HEK293 (cell line): ENCODE data around the gene ANXA7.
A peak's percentile ranks its signal among the peaks of the same experiment; 100 is the strongest.

Experiments used
- CTCF ChIA-PET: fragments of 350-600 bp; formaldehyde crosslinking; extraction: SDS; loops from one replicate; lab custom pipeline; 2021; ENCODE audit warnings: antibody characterized with exemption; lab: Yijun Ruan, JAX
- POLR2A ChIA-PET: fragments of 300-600 bp; formaldehyde crosslinking; extraction: SDS; loops from one replicate; lab custom pipeline; 2020; ENCODE audit warnings: antibody characterized with exemption, inconsistent platforms; lab: Yijun Ruan, JAX
- H3K27ac ChIP-seq: fragments of 200-500 bp; sonication (Bioruptor generic); 2 replicates; pipeline ENCODE4 v1.5.1; 2014; ENCODE audit warnings: low read depth, low read length, control low read depth, inconsistent platforms; ENCODE audit errors: extremely low read depth
- H3K36me3 ChIP-seq, 2 experiments: fragments of 200-500 bp in 1 of 2; sonication (Bioruptor generic) in 1 of 2; 1 replicate in 1 of 2; 2 replicates in 1 of 2; pipeline ENCODE4 v1.5.1; 2014 to 2017; ENCODE audit warnings: inconsistent platforms in 2 of 2, low read length in 2 of 2; ENCODE audit not compliant: control insufficient read depth in 2 of 2, insufficient read depth in 1 of 2
- H3K4me1 ChIP-seq: fragments of 200-500 bp; sonication (Bioruptor generic); 2 replicates; pipeline ENCODE4 v1.5.1; 2014; ENCODE audit warnings: mild to moderate bottlenecking, low read length, inconsistent platforms; ENCODE audit not compliant: control insufficient read depth, insufficient read depth
- H3K4me3 ChIP-seq: 2 replicates; pipeline ENCODE4 v1.5.1; 2011; ENCODE audit warnings: low read depth, mild to moderate bottlenecking, control low read depth, low read length, moderate library complexity
- H3K9me3 ChIP-seq: fragments of 200-500 bp; sonication (Bioruptor generic); 2 replicates; pipeline ENCODE4 v1.5.1; 2014; ENCODE audit warnings: low read depth, low read length, inconsistent platforms; ENCODE audit not compliant: control insufficient read depth, insufficient read depth
- EGR2 ChIP-seq: fragments of 450-650 bp; formaldehyde crosslinking; IDR thresholded peaks from 2 replicates; pipeline ENCODE4 v1.5.1; 2016; ENCODE audit warnings: low read depth, missing biosample characterization, missing genetic modification characterization
- KLF1 ChIP-seq: fragments of 450-650 bp; formaldehyde crosslinking; IDR thresholded peaks from 2 replicates; pipeline ENCODE4 v1.5.1; 2016; ENCODE audit warnings: missing biosample characterization, missing genetic modification characterization
- OVOL3 ChIP-seq: fragments of 450-650 bp; formaldehyde crosslinking; IDR thresholded peaks from 2 replicates; pipeline ENCODE4 v1.5.1; 2016; ENCODE audit warnings: missing biosample characterization, missing genetic modification characterization
- PRDM1 ChIP-seq: fragments of 450-650 bp; formaldehyde crosslinking; IDR thresholded peaks from 2 replicates; pipeline ENCODE4; 2016; ENCODE audit warnings: missing biosample characterization, missing genetic modification characterization
- ZNF146 ChIP-seq: fragments of 450-650 bp; formaldehyde crosslinking; IDR thresholded peaks from 2 replicates; pipeline ENCODE4 v1.5.1; 2016; ENCODE audit warnings: missing biosample characterization, missing genetic modification characterization
- ZNF214 ChIP-seq: fragments of 450-650 bp; formaldehyde crosslinking; IDR thresholded peaks from 2 replicates; pipeline ENCODE4 v1.5.1; 2017; ENCODE audit warnings: missing biosample characterization, mild to moderate bottlenecking, missing genetic modification characterization, borderline replicate concordance
- ZNF488 ChIP-seq: fragments of 450-650 bp; formaldehyde crosslinking; IDR thresholded peaks from 2 replicates; pipeline ENCODE4 v1.5.1; 2016; ENCODE audit warnings: missing biosample characterization, missing genetic modification characterization
- ZNF514 ChIP-seq: fragments of 450-650 bp; formaldehyde crosslinking; IDR thresholded peaks from 2 replicates; pipeline ENCODE4 v1.5.1; 2016; ENCODE audit warnings: missing biosample characterization, missing genetic modification characterization
- ZNF585B ChIP-seq: fragments of 450-650 bp; formaldehyde crosslinking; IDR thresholded peaks from 2 replicates; pipeline ENCODE4 v1.5.1; 2016; ENCODE audit warnings: missing biosample characterization, missing genetic modification characterization
- ZNF596 ChIP-seq: fragments of 450-650 bp; IDR thresholded peaks from 2 replicates; pipeline ENCODE4 v1.5.0; 2018; ENCODE audit warnings: missing biosample characterization, mild to moderate bottlenecking, missing genetic modification characterization, moderate library complexity
- ZNF776 ChIP-seq: fragments of 450-650 bp; formaldehyde crosslinking; IDR thresholded peaks from 2 replicates; pipeline ENCODE4 v1.5.0; 2017; ENCODE audit warnings: missing biosample characterization, missing genetic modification characterization, borderline replicate concordance
- TF ChIP-seq, protein P1 (sequence below): fragments of 450-650 bp; formaldehyde crosslinking; IDR thresholded peaks from 2 replicates; pipeline ENCODE4 v1.5.1; 2016; ENCODE audit warnings: missing biosample characterization, missing genetic modification characterization
- TF ChIP-seq, protein P2 (sequence below): fragments of 450-650 bp; formaldehyde crosslinking; IDR thresholded peaks from 2 replicates; pipeline ENCODE4 v1.5.1; 2016; ENCODE audit warnings: missing biosample characterization, missing genetic modification characterization
- TF ChIP-seq, protein P3 (sequence below): fragments of 450-650 bp; formaldehyde crosslinking; IDR thresholded peaks from 2 replicates; pipeline ENCODE4 v1.5.1; 2016; ENCODE audit warnings: missing biosample characterization, missing genetic modification characterization

Gene ANXA7

GRCh38 chr10:73410897-73411296, 3.0 kb downstream of the ANXA7 start:
- Histone ChIP-seq H3K4me1 (no peaks in the 10 kb centered on the region), H3K4me3 (no peak overlapping the region), H3K27ac (no peak overlapping the region), H3K36me3 (peaks cover 4 to 6% of the 10 kb centered on the region in 2 experiments; a peak in 2 of 3 replicates), H3K9me3 (no peaks in the 10 kb centered on the region)
- ChIA-PET POLR2A (interaction anchor here (0.6 to 0.8 kb wide), 3 partner anchors 9 to 106 kb away, joined by 3 read pairs; no protein-coding TSS in a partner anchor), CTCF (interaction anchor here (0.7 to 1.3 kb wide), 2 partner anchors 10 to 348 kb away, joined by 3 to 4 read pairs; no protein-coding TSS in a partner anchor)
- TF ChIP-seq ZNF146 (tag by site-specific recombination) (peak; percentile 86), KLF1 (tag by site-specific recombination) (no peak), ZNF488 (tag by site-specific recombination) (no peak)

DNA sequence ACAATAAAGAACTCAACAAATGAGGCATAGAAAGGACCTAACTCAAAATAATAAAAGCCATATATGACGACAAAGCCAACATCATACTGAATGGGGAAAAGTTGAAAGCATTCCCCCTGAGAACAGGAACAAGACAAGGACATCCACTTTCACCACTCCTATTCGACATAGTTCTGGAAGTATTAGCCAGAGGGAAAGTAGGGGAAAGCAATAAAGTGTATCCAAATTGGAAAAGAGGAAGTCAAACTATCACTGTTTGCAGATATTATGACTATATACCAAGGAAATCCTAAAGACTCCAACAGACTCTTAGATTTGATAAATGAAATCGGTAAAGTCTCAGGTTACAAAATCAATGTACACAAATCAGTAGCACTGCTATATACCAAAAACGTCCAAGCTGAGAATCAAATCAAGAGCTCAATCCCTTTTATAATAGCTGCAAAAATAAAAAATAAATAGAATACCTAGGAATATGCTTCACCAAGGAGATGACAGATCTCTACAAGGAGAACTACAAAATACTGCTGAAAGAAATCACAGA, 4.8 kb downstream of the ANXA7 start:
- peaks cover 4 to 6% of the 10 kb centered on the region in 2 experiments; a peak in 2 of 3 replicates for H3K36me3 ChIP-seq
- H3K4me3 ChIP-seq, result no peak overlapping the region
- no peak overlapping the region for H3K27ac ChIP-seq
- CTCF ChIA-PET, result no interaction called here
- no peaks in the 10 kb centered on the region for H3K9me3 ChIP-seq
- no peaks in the 10 kb centered on the region for H3K4me1 ChIP-seq
- TF ChIP-seq ZNF514 (tag by site-specific recombination) (no peak), PRDM1 (tag by site-specific recombination) (peak; percentile 92)
- POLR2A ChIA-PET, result no interaction called here

- ChIA-PET CTCF (no interaction called here), POLR2A (no interaction called here)
- Histone ChIP-seq H3K4me1 (no peaks in the 10 kb centered on the region), H3K4me3 (no peak overlapping the region), H3K27ac (no peak overlapping the region), H3K36me3 (peaks cover 4 to 6% of the 10 kb centered on the region in 2 experiments; a peak in 2 of 3 replicates), H3K9me3 (no peaks in the 10 kb centered on the region)
- no peak for TF ChIP-seq OVOL3 (tag by site-specific recombination)
Observed at GRCh38 chr10:73408061-73408460, 5.8 kb downstream of the ANXA7 start.

DNA sequence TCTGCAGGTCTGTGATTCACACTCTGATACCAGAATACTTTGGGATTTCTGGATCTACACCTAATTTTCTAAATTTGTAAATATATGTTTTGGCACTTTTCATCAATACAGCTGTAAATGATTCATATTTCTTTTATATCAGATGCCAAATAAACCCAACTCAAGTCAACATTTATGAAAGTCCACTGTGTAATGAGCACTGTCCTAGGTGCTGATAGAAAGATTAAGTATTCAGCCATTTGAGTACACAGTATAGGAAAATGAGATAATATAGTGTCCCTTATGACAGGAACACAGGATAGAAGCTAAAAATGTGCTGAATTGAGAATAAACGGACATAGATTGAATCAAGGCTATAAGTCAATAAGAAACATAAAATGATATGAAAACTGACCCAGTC, 6.4 kb downstream of the ANXA7 start:
- TF ChIP-seq KLF1 (tag by site-specific recombination) (no peak), PRDM1 (tag by site-specific recombination) (no peak), ZNF776 (tag by site-specific recombination) (no peak)
- TF ChIP-seq, protein P1, sequence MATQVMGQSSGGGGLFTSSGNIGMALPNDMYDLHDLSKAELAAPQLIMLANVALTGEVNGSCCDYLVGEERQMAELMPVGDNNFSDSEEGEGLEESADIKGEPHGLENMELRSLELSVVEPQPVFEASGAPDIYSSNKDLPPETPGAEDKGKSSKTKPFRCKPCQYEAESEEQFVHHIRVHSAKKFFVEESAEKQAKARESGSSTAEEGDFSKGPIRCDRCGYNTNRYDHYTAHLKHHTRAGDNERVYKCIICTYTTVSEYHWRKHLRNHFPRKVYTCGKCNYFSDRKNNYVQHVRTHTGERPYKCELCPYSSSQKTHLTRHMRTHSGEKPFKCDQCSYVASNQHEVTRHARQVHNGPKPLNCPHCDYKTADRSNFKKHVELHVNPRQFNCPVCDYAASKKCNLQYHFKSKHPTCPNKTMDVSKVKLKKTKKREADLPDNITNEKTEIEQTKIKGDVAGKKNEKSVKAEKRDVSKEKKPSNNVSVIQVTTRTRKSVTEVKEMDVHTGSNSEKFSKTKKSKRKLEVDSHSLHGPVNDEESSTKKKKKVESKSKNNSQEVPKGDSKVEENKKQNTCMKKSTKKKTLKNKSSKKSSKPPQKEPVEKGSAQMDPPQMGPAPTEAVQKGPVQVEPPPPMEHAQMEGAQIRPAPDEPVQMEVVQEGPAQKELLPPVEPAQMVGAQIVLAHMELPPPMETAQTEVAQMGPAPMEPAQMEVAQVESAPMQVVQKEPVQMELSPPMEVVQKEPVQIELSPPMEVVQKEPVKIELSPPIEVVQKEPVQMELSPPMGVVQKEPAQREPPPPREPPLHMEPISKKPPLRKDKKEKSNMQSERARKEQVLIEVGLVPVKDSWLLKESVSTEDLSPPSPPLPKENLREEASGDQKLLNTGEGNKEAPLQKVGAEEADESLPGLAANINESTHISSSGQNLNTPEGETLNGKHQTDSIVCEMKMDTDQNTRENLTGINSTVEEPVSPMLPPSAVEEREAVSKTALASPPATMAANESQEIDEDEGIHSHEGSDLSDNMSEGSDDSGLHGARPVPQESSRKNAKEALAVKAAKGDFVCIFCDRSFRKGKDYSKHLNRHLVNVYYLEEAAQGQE (tag by site-specific recombination), result peak; percentile 84
- POLR2A ChIA-PET, result interaction anchor here (0.6 kb wide), 1 partner anchor 10 kb away, joined by 3 read pairs; no protein-coding TSS in a partner anchor
- H3K4me1 ChIP-seq, result no peaks in the 10 kb centered on the region
- H3K4me3 ChIP-seq, result no peak overlapping the region
- H3K9me3 ChIP-seq, result no peaks in the 10 kb centered on the region
- CTCF ChIA-PET, result no interaction called here
- H3K36me3 ChIP-seq, result peaks cover 4 to 6% of the 10 kb centered on the region in 2 experiments; a peak in 2 of 3 replicates
- no peak overlapping the region for H3K27ac ChIP-seq

- ChIA-PET POLR2A (interaction anchor here (0.6 kb wide), 1 partner anchor 10 kb away, joined by 3 read pairs; no protein-coding TSS in a partner anchor), CTCF (interaction anchor here (0.8 to 1.0 kb wide), 2 partner anchors 9 to 143 kb away, joined by 3 read pairs; no protein-coding TSS in a partner anchor)
- Histone ChIP-seq H3K4me3 (no peak overlapping the region), H3K36me3 (peaks cover 4 to 6% of the 10 kb centered on the region in 2 experiments; a peak in 2 of 3 replicates), H3K4me1 (no peaks in the 10 kb centered on the region), H3K9me3 (no peaks in the 10 kb centered on the region), H3K27ac (no peak overlapping the region)
- TF ChIP-seq, protein P2, sequence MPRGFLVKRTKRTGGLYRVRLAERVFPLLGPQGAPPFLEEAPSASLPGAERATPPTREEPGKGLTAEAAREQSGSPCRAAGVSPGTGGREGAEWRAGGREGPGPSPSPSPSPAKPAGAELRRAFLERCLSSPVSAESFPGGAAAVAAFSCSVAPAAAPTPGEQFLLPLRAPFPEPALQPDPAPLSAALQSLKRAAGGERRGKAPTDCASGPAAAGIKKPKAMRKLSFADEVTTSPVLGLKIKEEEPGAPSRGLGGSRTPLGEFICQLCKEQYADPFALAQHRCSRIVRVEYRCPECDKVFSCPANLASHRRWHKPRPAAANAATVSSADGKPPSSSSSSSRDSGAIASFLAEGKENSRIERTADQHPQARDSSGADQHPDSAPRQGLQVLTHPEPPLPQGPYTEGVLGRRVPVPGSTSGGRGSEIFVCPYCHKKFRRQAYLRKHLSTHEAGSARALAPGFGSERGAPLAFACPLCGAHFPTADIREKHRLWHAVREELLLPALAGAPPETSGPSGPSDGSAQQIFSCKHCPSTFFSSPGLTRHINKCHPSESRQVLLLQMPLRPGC, result no peak
- TF ChIP-seq, protein P3, sequence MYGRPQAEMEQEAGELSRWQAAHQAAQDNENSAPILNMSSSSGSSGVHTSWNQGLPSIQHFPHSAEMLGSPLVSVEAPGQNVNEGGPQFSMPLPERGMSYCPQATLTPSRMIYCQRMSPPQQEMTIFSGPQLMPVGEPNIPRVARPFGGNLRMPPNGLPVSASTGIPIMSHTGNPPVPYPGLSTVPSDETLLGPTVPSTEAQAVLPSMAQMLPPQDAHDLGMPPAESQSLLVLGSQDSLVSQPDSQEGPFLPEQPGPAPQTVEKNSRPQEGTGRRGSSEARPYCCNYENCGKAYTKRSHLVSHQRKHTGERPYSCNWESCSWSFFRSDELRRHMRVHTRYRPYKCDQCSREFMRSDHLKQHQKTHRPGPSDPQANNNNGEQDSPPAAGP (tag by site-specific recombination), result no peak
- TF ChIP-seq EGR2 (tag by site-specific recombination) (no peak), ZNF596 (tag by site-specific recombination) (no peak), ZNF214 (tag by site-specific recombination) (no peak), ZNF585B (tag by site-specific recombination) (no peak)
Observed at GRCh38 chr10:73406846-73407245, 7.0 kb downstream of the ANXA7 start.
